Measurements from ENCODE around the gene PRKCB.

Gene PRKCB

DNA sequence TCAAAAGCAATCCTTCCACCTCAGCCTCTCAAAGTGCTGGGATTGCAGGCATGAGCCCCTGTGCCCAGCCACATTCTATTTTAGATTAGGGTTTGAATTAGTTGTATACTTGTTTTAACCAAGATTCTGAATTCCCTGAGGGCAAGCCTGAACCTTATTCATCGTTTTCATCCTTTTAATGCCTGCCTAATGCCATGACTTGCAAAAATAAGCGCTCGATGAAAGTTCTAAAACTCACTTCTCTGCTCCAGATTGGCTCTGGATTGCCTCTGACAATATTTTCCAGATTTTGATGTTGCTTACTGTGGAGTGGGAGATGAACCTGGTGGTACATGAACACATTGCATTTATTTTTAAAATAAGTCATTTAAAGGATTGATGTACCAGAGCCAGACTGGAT is 329.5 kb downstream of the PRKCB start:
- no peak for DNase-seq (ENCODE audit: low read depth in 3 of 3)

DNA sequence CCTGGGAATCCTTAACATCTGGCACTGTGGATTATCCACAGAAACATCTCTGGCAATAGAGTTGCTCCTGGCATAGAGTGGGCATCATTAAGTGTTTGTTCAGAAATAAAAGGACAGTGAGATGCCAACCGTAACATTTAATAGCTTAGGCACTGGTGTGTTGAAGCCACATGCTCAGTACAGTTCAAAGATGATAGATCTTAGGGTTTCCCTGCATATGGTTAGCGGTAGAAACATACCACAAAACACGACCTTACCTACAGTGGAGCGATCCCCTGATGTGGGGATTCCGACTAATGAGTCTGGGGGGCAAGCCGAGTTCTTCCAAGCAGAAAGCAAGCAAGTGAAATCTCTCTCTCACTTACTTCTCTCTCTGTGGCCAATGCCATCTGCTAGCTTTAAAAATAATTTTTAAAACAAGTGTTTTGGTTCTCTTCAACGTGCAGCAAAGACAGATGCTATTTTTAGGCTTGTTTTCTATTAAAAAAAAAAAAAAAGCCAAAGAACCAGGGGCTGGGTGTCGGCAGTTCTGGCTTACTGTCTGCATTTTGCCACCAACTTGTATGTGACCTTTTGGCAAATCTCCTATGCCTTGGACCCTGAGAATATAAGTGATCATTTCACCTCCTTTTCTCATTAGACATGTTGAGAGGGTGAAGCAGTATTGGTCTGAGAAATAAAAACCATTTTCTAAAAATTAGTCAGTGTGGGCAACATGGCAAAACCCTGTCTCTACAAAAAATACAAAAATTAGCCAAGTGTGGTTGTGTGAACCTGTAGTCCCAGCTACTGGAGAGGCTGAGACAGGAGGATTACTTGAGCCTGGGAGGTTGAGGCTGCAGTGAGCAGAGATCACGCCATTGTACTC is 331.1 kb downstream of the PRKCB start:
- no peak for DNase-seq (ENCODE audit: low read depth in 3 of 3)

GRCh38 chr16:24168856-24169255 is 333.1 kb downstream of the PRKCB start:
- no peak for DNase-seq (ENCODE audit: low read depth in 3 of 3)

DNA sequence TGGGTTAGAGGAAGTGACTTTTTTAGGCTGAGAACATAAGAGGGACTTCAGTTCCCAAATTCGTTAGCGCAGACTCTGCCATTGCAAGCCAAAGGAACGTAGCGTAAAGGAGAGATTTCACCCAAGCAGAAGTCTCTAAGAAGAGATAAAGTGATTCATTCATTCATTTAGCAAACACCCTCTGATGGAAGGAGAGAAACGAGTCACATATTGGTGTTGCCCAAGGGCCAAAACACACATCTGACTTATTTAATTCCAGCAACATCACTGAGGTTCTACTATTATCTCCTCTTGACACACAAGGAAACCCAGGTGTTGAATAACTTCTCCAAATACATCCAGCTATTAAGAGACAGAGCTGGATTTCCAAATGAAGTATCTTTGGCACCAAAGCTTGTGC is 334.6 kb downstream of the PRKCB start:
- no peak for DNase-seq (ENCODE audit: low read depth in 3 of 3)

- DNase-seq (ENCODE audit: low read depth in 3 of 3), result no peak
Observed at GRCh38 chr16:24174504-24174903, 338.7 kb downstream of the PRKCB start.

DNA sequence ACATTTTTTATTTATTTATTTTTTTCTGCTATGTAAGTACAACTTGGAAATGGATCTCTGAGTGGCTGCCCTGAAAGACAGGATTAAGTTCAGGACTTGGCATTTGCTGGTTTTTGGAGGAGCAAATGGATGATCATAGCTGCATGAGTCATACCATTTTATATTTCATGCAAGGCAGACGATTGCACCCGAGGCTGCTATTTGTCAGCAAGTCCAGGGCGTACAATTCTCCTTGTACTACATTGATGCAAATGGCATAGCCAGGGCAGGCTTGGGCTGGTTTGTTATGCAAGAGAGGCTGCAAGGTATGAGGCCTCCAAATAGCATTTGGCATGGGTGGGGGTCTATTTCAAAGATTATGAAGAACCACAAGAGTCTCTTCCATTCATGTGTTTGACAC is 339.2 kb downstream of the PRKCB start:
- DNase-seq (ENCODE audit: low read depth in 3 of 3), result no peak

DNA sequence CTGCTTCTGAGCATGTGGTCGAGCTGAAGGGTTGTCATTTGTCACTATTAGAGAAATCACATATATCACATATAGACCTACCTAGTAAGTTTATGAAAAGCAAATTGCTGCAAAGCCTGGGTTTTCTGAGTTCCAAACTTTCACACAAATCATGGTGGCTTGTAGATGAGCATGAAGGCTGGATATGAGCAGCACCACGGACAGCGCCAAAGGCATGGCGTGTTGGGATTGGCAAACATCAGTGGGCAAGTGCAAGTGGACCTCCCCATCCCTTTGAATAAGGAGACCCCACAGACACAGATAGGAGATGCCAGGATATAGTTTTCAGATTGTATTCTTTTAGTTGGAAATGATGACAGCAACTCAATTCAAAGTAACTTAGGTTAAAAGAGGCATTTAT is 342.7 kb downstream of the PRKCB start:
- no peak for DNase-seq (ENCODE audit: low read depth in 3 of 3)

DNA sequence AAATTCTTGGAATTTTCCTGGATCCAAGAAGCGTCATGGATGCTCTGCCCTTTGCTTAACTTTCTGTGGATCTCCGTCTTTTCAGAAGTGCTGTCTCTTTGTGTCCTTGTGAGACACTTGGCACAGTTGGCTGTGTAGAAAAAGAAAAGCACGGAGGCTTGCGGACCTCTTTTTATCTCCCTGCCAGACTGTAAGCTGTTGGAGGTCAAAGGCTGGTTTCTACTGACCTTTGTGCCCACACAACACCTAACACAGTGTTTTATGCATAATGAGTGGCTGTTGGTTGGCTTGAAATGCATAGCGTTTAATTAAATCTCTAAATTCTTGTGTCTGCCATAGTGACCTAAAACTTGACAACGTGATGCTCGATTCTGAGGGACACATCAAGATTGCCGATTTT is 344.7 kb downstream of the PRKCB start:
- DNase-seq (ENCODE audit: low read depth in 3 of 3), result no peak

- no peak for DNase-seq (ENCODE audit: low read depth in 3 of 3)
Observed at GRCh38 chr16:24188021-24188542, 352.3 kb downstream of the PRKCB start.

DNA sequence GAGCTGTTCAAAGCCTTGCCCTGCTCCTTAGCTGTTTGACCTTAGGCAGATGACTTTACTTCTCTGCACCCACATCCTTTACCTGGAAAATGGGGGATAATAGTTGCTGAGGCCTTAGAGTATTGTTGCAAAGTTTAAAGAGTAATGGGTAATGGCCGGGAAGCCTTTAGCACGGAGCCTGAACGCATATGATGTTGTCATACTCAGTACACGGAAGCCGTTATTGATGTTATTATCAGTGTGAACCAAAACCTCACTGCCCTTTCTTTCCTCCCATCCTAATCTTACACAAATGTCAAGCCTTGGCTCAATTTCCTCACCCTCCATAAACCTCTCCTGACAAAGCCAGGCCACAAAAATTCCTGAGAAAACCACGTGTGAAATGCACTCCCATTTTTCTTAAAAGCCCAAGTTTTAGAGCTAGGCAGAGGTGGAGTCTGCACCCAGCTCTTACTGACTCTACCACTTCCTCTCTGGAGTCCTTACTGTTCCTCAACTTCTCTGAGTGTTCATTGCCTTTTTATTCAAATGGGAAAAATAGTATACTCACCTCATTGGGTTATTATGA is 353.1 kb downstream of the PRKCB start:
- DNase-seq (ENCODE audit: low read depth in 3 of 3), result no peak

DNA sequence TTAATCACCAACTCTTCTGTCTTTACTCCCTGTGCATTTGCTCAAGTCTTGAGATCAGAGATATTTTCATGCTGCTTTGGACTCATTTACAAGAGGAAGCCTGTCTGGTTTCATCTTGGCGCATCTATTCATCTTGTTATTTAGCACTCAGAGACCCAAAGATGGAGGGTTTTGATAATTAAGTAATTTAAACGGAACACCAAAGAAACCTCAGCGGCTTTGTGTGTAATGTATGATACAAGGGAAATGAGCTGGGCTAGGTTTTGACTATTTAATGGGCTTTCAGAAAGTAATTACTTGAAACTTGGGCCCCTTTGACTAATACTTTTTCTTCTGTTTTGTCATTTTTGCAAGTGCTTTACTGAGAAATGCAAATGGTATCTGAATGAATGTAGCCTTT is 354.2 kb downstream of the PRKCB start:
- no peak for DNase-seq (ENCODE audit: low read depth in 3 of 3)

DNA sequence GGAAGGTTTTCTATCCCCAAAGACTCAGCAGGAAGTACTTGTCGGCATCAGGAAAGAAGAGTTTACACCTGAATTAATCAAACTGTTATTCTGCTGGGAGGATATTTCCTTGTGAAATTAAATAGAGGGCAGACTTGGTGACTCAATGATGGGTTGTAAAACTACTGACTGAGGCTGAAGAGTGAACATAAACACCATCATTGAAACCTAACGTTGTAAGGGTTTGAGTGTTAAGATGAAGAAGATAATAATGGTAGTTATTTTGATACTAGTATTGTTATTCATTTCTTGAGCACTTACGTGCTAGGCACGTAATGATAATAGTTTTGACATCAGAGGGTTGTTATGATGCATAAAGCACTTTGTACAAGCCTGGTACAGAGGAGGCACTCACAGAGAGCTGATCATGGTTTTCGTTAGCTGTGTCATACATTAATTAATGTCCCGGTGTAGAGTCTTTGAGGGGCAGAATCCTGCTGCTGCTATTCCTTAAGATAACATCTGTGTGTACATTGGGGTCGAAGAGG is 356.2 kb downstream of the PRKCB start:
- no peak for DNase-seq (ENCODE audit: low read depth in 3 of 3)

DNA sequence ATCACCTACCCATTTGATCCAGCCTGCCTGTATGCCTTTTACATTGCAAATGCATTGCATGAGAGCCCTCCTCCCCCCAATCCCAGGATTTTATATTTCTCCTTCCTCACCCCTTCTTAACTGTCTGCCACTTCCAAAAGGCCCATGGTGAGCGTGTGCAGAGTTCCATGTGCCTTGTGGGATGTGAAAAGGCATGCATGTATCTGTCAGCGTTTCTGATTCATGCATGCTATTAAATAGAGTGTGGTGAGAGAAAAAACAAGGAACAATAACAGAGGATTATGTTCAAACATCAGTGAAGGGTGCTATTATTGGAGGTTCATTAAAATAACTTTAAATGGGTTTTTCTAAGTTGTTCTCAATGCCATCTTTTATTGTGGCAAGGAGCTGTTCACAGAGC is 359.4 kb downstream of the PRKCB start:
- no peak for DNase-seq (ENCODE audit: low read depth in 3 of 3)

GRCh38 chr16:24198807-24199533 is 363.2 kb downstream of the PRKCB start:
- DNase-seq (ENCODE audit: low read depth in 3 of 3), result no peak

GRCh38 chr16:24203675-24204074 is 367.9 kb downstream of the PRKCB start:
- no peak for DNase-seq (ENCODE audit: low read depth in 3 of 3)

DNA sequence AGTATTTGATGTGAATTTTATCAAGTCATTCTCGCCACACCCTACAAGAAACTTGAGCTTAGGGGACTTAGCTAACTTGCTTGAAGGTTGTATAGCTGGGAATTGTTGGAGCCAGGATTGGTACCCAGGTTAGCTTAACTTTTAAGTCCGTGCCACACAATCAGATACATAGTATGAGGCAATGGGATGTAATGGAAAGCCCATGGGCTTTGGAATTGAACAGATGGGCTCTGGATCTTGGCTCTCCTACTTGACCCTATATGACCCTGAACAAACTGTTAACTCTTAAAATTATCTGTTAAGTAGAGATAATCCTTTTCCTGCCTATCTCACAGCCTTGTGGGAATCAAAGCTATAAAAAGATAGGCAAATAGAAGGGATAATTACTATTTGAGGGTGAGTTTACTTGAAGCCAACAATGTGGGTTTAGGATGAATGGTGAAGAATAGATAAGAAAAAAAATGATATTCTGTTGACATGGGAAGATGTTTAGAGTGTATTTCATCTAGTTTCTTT is 368.4 kb downstream of the PRKCB start:
- DNase-seq (ENCODE audit: low read depth in 3 of 3), result no peak

GRCh38 chr16:24206926-24207325 is 371.1 kb downstream of the PRKCB start:
- no peak for DNase-seq (ENCODE audit: low read depth in 3 of 3)

GRCh38 chr16:24208710-24209109 is 372.9 kb downstream of the PRKCB start:
- DNase-seq (ENCODE audit: low read depth in 3 of 3), result no peak

GRCh38 chr16:24214992-24215391 is 379.2 kb downstream of the PRKCB start:
- no peak for DNase-seq (ENCODE audit: low read depth in 3 of 3)

DNA sequence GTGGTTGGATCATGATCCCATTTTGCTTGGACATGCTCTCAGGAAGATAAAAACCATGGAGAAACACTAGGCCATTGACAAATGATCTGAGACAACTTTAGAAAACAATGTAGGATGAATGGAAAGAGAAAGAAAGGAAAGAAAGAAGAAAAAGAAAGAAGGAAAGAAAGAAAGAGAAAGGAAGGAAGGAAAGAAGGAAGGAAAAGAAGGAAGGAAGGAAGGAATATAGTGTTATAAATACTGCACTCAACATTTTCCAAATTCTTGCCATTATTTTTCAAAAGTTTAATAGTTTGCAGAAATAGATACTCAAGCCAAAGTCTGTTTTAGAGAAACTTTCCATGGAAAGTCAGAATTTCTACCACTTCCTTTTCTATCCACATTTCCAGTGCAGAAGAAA is 381.2 kb downstream of the PRKCB start:
- DNase-seq (ENCODE audit: low read depth in 3 of 3), result no peak

DNA sequence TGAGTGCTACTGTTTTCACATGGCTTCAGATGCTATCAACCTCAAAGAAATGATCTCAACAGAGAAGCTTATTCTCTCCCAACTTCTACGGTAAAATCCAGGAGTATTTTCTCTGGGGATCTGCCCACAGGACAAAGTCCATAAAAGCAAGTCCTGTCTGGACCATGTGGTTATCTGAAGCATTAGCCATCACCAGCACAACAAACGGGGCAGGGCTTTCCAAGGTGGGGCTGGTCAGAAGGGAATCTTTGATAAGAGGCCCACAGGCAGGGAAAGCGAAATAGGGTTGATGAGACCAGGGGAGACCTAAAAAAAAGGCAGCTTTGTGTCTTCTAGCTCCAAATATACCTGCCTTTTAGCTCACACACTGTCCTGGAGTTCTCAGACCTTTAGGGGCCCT is 381.7 kb downstream of the PRKCB start:
- no peak for DNase-seq (ENCODE audit: low read depth in 3 of 3)

DNA sequence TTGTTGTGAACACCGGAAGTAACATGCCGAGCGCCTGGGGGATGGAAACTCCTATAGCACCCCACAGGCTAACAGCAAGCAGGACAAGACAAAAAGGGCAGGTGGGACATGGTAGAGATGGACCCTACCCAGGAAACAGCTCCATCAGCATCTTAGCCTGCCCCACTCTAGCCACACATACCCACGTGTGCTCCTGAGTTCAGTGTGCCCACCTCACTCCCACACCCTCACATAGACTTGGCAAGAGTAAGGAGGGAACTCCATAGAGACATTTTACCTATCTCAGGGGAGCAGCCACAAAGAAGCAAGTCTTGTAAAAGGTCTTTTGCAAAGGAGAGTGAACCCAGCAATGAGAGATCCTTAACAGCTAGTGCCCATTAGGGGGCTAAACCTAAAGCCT is 382.5 kb downstream of the PRKCB start:
- no peak for DNase-seq (ENCODE audit: low read depth in 3 of 3)
